HG02588 (cell line): ENCODE measurements around the gene HBG1.
A peak's percentile ranks its signal among the peaks of the same experiment; 100 is the strongest.
"Not testable (repeated sequence)": the region's sequence is repeated elsewhere in the genome, so short reads cannot be mapped to it uniquely, and the experiment has no call there.

ENCODE experiments used
- ATAC-seq: cut with Tn5 transposase; IDR thresholded peaks from one replicate; pipeline ENCODE4 v1.9.1; 2021; ENCODE audit warnings: mild to moderate bottlenecking, moderate library complexity; ENCODE audit not compliant: unreplicated experiment

The HBG1 gene

DNA sequence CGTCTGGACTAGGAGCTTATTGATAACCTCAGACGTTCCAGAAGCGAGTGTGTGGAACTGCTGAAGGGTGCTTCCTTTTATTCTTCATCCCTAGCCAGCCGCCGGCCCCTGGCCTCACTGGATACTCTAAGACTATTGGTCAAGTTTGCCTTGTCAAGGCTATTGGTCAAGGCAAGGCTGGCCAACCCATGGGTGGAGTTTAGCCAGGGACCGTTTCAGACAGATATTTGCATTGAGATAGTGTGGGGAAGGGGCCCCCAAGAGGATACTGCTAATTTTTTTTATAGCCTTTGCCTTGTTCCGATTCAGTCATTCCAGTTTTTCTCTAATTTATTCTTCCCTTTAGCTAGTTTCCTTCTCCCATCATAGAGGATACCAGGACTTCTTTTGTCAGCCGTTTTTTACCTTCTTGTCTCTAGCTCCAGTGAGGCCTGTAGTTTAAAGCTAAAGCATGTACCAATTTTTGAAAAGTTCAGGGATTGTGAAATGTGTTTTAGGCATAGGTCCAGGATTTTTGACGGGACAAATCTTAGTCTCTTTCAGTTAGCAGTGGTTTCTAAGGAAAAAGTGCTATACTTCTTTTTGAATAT, at the start of gene HBG1:
HBG1 (minus strand) TSS at position 51 of the 590 bp plus-strand sequence. CDS start 53 bp downstream, outside the sequence.
- not testable (repeated sequence) for ATAC-seq

DNA sequence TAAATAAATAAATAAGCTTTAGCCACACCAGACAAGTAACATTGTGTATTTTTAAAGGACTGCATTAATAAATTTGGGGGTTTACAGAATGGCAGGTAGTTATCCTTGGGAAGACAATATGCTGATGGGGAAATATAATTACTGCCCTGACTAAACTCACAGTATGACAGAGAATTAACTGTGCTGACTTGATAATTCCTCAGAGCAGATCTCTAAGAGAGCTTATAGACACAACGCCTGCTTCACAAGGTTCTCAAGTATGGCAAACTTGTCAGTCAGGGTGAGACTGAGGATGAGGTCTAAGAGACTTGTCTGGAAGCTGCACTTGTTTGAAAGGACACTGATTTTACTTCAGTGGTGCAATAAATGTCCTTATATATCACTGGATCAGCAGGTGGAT, 48.8 kb upstream of the HBG1 start:
- ATAC-seq = no peak

DNA sequence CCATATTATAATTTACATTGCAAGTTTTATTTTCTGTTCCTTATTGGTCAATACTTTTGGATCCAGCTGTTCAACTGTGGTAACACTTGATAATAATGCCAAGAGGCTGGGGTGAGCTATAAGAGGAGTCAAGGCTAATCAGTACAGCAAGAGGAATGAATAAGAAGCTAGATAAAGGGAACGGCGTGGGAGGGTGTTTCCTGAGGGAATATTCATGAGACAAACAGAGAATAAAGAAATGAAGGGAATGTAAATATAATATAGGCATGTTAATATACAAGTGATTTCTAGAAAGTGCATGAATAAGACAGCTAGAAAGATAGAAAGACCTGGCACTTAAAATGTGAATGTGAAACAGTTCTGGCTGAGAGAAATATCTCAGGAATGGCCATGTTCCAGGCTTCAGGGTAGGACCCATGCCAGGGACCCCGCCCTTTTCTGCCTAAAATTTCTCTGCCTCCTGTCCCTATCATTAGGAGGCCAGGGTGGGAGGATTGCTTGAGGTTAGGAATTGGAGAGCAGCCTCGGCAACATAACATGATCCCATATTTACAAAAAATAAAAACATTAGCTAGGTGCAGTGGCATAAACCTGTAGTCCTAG, 48.2 kb upstream of the HBG1 start:
- ATAC-seq = no peak

DNA sequence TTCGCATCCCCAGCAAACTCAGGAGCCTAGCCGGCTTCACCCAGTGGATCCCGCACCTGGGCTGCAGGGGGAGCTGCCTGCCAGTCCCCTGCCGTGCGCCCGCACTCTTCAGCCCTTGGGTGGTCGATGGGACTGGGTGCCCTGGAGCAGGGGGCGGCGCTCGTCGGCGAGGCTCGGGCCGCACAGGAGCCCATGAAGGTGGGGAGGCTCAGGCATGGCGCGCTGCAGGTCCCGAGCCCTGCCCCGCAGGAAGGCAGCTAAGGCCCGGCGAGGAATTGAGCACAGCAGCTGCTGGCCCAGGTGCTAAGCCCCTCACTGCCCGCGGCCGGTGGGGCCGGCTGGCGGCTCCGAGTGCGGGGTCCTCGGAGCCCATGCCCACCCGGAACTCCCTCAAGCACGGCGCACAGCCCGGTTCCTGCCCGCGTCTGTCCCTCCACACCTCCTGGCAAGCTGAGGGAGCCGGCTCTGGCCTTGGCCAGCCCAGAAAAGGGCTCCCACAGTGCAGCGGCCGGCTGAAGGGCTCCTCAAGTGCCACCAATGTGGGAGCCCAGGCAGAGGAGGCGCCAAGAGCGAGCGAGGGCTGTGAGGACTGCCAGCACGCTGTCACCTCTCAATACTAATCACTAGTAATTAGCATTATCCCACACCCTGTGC, 44.8 kb upstream of the HBG1 start:
- ATAC-seq = not testable (repeated sequence)

DNA sequence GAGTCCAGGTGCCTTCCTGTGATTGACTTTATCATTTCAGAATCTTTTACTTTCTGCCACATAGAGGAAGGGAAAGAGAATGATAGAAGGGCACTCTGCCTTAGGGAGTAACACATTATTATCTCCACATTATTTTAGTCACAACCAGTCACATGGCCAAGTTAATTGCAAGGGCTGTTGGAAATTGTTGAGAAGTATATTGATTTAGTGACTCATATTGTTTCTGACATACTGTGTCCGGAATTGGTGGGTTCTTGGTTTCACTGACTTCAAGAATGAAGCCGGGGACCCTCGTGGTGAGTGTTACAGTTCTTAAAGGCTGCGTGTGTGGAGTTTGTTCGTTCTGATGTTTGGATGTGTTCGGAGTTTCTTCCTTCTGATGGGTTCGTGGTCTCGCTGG, 43.4 kb upstream of the HBG1 start:
- ATAC-seq = no peak

DNA sequence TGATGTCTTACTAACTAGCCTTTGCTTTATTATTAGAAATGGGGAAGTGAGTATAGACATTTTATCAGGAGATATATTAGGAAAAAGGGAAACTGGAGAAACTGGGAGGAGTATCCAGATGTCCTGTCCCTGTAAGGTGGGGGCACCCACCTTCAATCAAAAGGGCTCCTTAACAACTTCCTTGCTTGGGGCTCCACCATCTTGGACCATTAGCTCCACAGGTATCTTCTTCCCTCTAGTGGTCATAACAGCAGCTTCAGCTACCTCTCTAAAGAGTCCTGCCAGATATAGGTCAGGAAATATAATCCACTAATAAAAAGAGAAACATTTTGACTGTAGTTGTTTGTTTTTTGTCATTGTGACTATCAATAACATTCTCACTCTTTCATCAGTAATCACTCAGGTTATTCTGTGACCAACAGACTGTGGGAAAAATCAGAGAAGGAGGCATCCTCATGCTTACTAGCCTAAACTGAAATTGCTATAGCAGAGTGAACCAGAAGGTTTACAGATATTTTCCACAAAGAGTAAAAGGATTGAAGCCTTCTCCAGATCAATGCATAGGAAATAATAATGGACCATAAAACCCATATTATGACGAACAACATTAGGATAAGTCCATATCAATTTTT, 41.7 kb upstream of the HBG1 start:
- ATAC-seq = peak; percentile 86

DNA sequence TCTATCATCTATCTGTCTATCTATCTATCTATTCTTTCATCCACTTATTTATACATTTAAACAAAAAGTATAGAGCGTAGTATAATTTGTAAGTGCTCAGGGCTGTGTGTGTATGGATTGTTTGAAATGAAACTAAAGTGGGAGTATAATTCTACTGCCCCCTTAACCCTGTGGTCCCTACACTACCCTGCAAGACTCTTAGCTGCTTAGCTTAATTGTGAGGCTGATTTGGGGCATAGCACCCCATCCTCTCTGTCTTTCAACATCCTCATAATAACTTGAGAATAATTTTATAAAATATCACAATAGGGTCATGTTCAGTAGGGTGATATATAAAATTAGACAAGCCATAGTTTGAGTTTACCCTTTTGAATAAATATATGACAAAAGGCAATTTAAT, 40.4 kb upstream of the HBG1 start:
- no peak for ATAC-seq

DNA sequence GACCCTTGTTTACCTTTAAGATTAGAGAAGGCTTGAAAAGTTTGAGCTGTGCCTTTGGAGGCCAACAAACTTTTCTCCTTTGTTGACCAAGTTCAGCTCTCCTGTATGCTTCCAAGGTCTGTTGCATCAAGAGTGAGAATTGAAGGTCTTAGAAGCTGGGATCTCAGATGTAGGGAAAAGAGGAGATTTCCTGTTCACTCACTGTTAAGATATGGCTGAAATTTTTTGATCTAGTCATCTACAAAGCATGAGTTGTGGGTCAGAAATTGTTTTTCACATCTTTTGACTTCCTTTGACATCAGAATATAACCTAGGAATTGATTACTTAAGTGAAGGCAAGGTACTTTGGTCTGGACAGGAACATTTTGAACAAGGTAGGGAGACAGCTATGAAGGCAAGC, 40.0 kb upstream of the HBG1 start:
- no peak for ATAC-seq

DNA sequence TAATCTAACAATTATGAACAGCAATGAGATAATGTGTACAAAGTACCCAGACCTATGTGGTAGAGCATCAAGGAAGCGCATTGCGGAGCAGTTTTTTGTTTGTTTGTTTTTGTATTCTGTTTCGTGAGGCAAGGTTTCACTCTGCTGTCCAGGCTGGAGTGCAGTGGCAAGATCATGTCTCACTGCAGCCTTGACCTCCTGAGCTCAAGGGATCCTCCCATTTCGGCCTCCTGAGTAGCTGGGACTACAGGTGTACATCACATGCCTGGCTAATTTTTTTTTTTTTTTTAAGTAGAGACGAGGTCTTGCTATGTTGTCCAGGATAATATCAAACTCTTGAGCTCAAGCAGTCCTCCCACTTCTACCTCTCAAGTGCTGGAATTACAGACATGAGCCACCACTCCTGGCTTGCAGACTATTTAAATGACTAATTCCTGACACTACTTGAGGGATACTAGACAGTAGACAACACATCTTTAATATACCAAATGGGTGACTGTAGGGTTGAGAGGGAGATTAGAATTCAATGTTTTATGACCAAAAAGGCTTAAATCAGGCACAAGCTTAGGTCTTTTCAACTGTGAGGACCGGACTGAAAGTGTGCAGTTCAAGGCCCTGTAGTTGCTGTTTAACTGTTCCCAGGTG, 39.4 kb upstream of the HBG1 start:
- no peak for ATAC-seq

DNA sequence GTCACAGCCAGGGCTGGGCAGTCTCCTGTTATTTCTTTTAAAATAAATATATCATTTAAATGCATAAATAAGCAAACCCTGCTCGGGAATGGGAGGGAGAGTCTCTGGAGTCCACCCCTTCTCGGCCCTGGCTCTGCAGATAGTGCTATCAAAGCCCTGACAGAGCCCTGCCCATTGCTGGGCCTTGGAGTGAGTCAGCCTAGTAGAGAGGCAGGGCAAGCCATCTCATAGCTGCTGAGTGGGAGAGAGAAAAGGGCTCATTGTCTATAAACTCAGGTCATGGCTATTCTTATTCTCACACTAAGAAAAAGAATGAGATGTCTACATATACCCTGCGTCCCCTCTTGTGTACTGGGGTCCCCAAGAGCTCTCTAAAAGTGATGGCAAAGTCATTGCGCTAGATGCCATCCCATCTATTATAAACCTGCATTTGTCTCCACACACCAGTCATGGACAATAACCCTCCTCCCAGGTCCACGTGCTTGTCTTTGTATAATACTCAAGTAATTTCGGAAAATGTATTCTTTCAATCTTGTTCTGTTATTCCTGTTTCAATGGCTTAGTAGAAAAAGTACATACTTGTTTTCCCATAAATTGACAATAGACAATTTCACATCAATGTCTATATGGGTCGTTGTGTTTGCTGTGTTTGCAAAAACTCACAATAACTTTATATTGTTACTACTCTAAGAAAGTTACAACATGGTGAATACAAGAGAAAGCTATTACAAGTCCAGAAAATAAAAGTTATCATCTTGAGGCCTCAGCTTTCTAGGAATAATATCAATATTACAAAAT, 38.6 kb upstream of the HBG1 start:
- no peak for ATAC-seq

DNA sequence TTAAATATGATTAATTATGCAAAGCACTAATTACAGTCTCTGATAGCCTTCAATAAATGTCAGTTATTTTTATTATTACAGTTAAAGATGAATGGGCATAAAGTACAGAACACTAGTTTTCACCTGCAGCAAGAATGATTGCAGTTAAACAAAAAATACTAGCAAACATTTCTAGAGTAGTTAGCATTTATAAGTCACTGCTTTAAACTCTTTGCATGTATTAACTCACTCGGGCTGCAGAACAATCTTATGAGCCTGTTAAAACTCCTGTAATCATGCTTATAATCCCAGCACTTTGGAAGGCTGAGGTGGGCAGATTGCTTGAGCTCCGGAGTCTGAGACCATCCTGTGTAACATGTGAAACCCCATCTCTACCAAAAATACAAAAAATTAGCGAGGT, 37.2 kb upstream of the HBG1 start:
- no peak for ATAC-seq

DNA sequence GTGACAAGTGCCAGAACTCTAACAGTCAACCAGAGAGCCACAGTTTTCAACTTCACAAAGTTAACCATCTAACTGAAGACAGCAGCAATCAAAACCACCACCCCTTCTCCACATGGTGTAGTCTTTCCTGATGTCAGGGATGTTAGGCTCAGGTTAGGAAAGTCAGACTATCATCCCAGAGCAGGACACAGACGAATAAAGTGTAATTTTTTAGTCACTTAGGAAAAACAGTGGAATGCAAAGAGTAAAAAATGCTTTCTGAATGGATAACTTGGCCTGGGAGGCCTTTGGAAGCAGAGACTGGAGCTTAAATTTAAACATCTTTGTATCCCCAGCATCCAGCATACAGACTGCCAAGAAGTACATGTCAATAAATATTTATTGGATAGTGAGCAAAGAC, 36.7 kb upstream of the HBG1 start:
- ATAC-seq = no peak

DNA sequence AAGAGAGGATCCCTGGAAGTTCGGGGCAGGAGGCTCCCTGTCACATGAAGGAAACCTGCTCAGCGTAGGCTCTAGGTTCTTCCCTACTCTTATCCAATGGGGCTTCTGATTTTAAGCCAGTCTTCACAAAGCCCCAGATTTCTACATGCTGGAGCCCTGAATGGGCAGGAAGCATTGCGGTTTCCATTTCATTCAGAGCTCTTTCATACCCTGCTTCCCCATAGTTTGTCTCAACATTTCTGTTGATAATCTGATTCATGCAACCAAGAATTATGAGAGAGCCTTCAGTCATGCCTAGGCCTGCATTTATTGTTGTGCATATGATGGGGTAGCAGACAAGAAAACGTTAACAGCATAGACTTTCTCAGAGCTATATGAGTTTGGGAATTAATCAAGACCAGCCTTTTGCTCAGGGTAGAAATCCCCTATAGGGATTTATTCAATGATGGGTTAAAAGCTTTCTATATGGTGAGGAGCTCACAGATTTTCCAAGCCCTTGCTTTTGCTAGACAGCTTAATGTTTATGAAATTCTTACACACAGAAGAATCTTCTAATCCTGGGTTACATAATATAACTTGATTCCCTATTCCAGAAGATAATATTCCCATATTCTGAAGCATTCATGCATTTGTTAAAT, 36.2 kb upstream of the HBG1 start:
- no peak for ATAC-seq

DNA sequence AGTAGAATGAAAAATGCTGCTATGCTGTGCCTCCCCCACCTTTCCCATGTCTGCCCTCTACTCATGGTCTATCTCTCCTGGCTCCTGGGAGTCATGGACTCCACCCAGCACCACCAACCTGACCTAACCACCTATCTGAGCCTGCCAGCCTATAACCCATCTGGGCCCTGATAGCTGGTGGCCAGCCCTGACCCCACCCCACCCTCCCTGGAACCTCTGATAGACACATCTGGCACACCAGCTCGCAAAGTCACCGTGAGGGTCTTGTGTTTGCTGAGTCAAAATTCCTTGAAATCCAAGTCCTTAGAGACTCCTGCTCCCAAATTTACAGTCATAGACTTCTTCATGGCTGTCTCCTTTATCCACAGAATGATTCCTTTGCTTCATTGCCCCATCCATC, 35.0 kb upstream of the HBG1 start:
- ATAC-seq = no peak

DNA sequence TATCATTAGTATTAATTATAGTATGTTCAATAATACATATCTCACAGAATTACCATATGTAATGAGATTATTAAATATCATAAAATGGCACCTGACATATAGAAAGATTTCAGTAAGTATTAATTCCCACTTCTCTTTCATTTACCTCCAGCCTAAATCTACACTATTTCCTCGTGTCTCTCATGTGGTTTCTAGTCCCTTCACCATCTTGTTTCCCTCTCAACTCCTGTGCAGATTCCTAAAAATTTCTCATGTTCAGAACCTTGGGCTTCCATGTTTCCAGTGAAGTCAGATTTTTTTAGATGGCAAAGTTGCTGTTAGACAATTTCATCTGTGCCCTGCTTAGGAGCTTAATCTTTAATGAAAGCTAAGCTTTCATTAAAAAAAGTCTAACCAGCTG, 34.2 kb upstream of the HBG1 start:
- no peak for ATAC-seq

DNA sequence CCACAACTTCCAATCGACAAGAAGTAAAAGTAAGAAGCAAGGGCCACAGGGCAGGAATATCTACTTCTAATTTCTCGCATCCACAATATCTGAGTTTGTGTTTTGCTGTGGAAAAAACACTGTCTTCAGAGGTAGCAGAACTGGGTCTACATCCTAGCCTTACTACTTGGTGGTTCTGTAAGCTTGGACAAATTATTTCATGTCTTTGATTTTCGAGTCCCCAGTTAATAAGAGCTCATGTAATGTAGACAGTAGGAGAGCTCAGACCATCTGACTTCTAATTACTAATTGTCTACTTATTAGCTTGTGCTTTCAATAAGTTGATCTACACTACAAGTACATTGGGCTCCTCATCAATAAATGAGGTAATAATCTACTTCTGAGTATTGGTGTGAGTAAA, 33.4 kb upstream of the HBG1 start:
- no peak for ATAC-seq

DNA sequence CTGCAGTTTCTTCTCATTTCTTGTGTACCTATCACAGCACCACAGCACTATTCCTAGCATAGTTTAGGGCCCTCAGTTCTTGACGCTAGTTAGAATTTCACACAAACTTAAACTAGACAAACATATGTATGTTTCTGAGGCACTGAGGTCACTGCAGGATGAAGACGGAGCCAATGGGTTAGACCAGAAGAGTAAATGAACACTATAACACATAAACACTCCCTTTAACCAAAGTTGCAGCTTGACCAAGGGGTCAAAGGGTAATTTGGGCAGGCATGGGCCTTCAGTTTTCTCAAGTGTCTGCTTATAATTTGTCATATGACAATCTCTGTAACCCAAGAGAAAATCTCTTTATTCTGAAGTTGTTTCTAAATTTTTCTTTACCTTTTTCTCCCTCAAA, 33.0 kb upstream of the HBG1 start:
- no peak for ATAC-seq

DNA sequence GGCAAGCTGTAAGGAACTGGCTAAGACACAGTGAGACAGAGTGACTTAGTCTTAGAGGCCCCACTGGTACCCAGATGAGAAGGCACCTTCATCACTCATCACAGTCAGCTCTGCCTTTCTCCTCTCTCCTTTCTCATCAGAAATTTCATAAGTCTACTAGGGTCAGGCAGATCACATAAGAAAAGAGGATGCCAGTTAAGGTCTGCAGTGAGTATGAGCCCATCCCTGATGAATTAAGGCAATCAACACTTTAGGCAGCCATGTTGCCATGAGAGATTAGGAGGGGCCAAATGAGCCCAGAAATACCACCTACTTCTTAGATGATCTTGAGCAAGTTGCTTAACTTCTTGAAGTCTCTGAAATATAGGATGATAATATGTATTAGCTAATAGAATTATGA, 31.9 kb upstream of the HBG1 start:
- no peak for ATAC-seq

DNA sequence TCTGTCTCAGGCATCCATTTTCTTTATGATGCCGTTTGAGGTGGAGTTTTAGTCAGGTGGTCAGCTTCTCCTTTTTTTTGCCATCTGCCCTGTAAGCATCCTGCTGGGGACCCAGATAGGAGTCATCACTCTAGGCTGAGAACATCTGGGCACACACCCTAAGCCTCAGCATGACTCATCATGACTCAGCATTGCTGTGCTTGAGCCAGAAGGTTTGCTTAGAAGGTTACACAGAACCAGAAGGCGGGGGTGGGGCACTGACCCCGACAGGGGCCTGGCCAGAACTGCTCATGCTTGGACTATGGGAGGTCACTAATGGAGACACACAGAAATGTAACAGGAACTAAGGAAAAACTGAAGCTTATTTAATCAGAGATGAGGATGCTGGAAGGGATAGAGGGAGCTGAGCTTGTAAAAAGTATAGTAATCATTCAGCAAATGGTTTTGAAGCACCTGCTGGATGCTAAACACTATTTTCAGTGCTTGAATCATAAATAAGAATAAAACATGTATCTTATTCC, 31.0 kb upstream of the HBG1 start:
- ATAC-seq = peak; percentile 91

DNA sequence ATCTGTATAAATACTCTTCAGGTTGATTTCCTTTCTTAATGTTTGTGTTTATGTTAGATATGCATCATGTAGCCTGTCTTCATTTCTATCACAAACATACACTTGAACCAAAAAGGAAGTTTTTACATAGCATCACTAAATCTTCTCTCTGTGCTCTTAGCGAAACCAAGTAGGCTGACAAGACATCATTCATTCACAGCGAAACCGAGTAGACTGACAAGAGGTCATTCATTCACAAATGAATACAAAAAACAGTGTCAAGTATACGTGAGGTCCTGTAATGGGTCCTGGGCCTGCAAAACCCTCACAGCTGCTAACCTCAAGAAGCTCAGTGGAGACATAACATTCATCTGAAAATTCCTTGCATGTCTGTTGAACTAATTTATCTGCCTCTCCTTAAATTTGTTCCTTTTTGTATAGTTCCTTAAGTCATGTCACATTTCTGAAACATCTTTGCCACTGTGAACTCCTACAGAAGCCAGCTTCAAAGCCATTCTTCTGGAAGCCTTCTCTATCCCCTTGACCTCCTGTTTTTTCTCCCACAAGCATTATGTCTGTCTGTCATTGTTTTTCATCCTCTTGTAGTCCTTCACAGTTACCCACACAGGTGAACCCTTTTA, 29.9 kb upstream of the HBG1 start:
- ATAC-seq = no peak
